ENCODE measurements around the gene SLC39A6. TPM values are rescaled to one million over a fixed set of nuclear protein-coding genes. Genes with fewer than 3 reads are reported as not detected.
A peak's percentile ranks its signal among the peaks of the same experiment; 100 is the strongest.
"Not testable (repeated sequence)": the region's sequence is repeated elsewhere in the genome, so short reads cannot be mapped to it uniquely, and the experiment has no call there.

SLC39A6 gene
- total RNA-seq, 2 donors from 2014 or later = 17.6 to 19.3 TPM

- intact Hi-C loops (cut with DNase I) = no loop called here
- no peak for DNase-seq
- no peak for ATAC-seq
Measured at GRCh38 chr18:36143391-36143790, 14.3 kb upstream of the SLC39A6 start.

GRCh38 chr18:36142751-36143150, 13.6 kb upstream of the SLC39A6 start:
- ATAC-seq = no peak
- DNase-seq = no peak
- intact Hi-C loops (cut with DNase I) = no loop called here

- intact Hi-C loops (cut with DNase I) = no loop called here
- ATAC-seq (no peak), DNase-seq (no peak)
Measured at GRCh38 chr18:36141576-36141975, 12.4 kb upstream of the SLC39A6 start.

- ATAC-seq (no peak), DNase-seq (no peak)
- intact Hi-C loops (cut with DNase I) = no loop called here
Measured at GRCh38 chr18:36139245-36139644, 10.1 kb upstream of the SLC39A6 start.

- DNase-seq (no peak), ATAC-seq (no peak)
- intact Hi-C loops (cut with DNase I) = no loop called here
Measured at GRCh38 chr18:36135264-36135663, 6.1 kb upstream of the SLC39A6 start.

- ATAC-seq (no peak), DNase-seq (no peak)
- intact Hi-C loops (cut with DNase I) = no loop called here
Measured at GRCh38 chr18:36132756-36133155, 3.6 kb upstream of the SLC39A6 start.

- no peak for ATAC-seq
- intact Hi-C loops (cut with DNase I) = no loop called here
- no peak for DNase-seq
Measured at GRCh38 chr18:36131692-36132483, 2.7 kb upstream of the SLC39A6 start.

GRCh38 chr18:36130883-36131653, 1.9 kb upstream of the SLC39A6 start:
- DNase-seq (no peak), ATAC-seq (no peak)
- intact Hi-C loops (cut with DNase I) = no loop called here

GRCh38 chr18:36130039-36130831, 1.1 kb upstream of the SLC39A6 start:
- DNase-seq (no peak), ATAC-seq (peak in 1 of 2 donors; percentile 5)
- intact Hi-C loops (cut with DNase I) = no loop called here

- DNase-seq (no peak), ATAC-seq (peak in 1 of 2 donors; percentile 12)
- intact Hi-C loops (cut with DNase I) = no loop called here
Measured at GRCh38 chr18:36128907-36129299, 237 bp downstream of the SLC39A6 start.

GRCh38 chr18:36128530-36128870, 640 bp downstream of the SLC39A6 start:
- ATAC-seq = no peak
- intact Hi-C loops (cut with DNase I) = no loop called here
- no peak for DNase-seq

GRCh38 chr18:36127836-36128529, 1.2 kb downstream of the SLC39A6 start:
- no peak for DNase-seq
- intact Hi-C loops (cut with DNase I) = no loop called here
- no peak for ATAC-seq

GRCh38 chr18:36126668-36127067, 2.5 kb downstream of the SLC39A6 start:
- ATAC-seq (no peak), DNase-seq (no peak)
- intact Hi-C loops (cut with DNase I) = no loop called here

- intact Hi-C loops (cut with DNase I) = no loop called here
- ATAC-seq = no peak
- DNase-seq = no peak
Measured at GRCh38 chr18:36124841-36125240, 4.3 kb downstream of the SLC39A6 start.

GRCh38 chr18:36120297-36120696, 8.8 kb downstream of the SLC39A6 start:
- intact Hi-C loops (cut with DNase I) = no loop called here
- ATAC-seq (no peak), DNase-seq (no peak)

- intact Hi-C loops (cut with DNase I); DNase-seq; ATAC-seq: not testable (repeated sequence)
Measured at GRCh38 chr18:36116771-36117170, 12.4 kb downstream of the SLC39A6 start.

- no peak for DNase-seq
- ATAC-seq = no peak
- intact Hi-C loops (cut with DNase I) = no loop called here
Measured at GRCh38 chr18:36114738-36115137, 14.4 kb downstream of the SLC39A6 start.

GRCh38 chr18:36114251-36114650, 14.9 kb downstream of the SLC39A6 start:
- intact Hi-C loops (cut with DNase I) = no loop called here
- no peak for ATAC-seq
- DNase-seq = no peak

GRCh38 chr18:36112302-36112701, 16.8 kb downstream of the SLC39A6 start:
- ATAC-seq (no peak), DNase-seq (no peak)
- intact Hi-C loops (cut with DNase I) = no loop called here

Measured in left cardiac atrium (tissue), 4 donors.